ENCODE measurements around the gene SPPL2B. TPM values are rescaled to one million over a fixed set of nuclear protein-coding genes. Genes with fewer than 3 reads are reported as not detected.

SPPL2B gene
- total RNA-seq, 4 donors from 2014 or later, result 14.3 to 58.5 (median 31.5) TPM

GRCh38 chr19:2365201-2365970 lies 36.9 kb downstream of the SPPL2B start:
- intact Hi-C loops (cut with DNase I; ENCODE audit: low total_unique reads), result no loop called here
- Histone ChIP-seq H3K36me3 (no peaks in the 10 kb centered on the region), H3K4me3 (no peak overlapping the region), H3K9me3 (no peaks in the 10 kb centered on the region), H3K4me1 (no peaks in the 10 kb centered on the region), H3K27ac (no peak overlapping the region), H3K27me3 (peaks cover 5 to 40% of the 10 kb centered on the region in 2 donors)
- no peak for TF ChIP-seq POLR2A (IDR thresholded peaks at IDR 0.05)
- TF ChIP-seq, protein P1, sequence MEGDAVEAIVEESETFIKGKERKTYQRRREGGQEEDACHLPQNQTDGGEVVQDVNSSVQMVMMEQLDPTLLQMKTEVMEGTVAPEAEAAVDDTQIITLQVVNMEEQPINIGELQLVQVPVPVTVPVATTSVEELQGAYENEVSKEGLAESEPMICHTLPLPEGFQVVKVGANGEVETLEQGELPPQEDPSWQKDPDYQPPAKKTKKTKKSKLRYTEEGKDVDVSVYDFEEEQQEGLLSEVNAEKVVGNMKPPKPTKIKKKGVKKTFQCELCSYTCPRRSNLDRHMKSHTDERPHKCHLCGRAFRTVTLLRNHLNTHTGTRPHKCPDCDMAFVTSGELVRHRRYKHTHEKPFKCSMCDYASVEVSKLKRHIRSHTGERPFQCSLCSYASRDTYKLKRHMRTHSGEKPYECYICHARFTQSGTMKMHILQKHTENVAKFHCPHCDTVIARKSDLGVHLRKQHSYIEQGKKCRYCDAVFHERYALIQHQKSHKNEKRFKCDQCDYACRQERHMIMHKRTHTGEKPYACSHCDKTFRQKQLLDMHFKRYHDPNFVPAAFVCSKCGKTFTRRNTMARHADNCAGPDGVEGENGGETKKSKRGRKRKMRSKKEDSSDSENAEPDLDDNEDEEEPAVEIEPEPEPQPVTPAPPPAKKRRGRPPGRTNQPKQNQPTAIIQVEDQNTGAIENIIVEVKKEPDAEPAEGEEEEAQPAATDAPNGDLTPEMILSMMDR (IDR thresholded peaks at IDR 0.05), result no peak
- no peak for DNase-seq

DNA sequence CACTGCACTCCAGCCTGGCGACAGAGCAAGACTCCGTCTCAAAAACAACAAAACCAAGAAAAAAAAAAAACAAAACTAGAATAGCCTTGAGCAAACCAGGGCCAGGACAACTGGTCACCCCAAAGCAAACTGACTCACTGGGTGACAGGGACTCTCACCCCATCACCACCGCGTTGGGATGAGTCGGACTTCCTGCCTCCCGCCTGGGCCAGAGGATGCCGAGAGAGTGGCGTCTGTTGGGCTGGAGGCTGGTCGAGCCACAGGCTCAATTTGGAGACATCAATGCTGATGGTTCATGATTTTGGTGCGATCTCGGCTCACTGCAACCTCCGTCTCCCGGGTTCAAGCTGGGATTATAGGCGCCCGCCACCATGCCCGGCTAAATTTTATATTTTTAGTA lies 43.2 kb downstream of the SPPL2B start:
- Histone ChIP-seq H3K36me3 (no peaks in the 10 kb centered on the region), H3K9me3 (no peaks in the 10 kb centered on the region), H3K4me1 (no peaks in the 10 kb centered on the region), H3K4me3 (no peak overlapping the region), H3K27me3 (no peaks in the 10 kb centered on the region), H3K27ac (no peak overlapping the region)
- DNase-seq, result no peak
- TF ChIP-seq, protein P1 (IDR thresholded peaks at IDR 0.05), result no peak
- intact Hi-C loops (cut with DNase I; ENCODE audit: low total_unique reads), result no loop called here

DNA sequence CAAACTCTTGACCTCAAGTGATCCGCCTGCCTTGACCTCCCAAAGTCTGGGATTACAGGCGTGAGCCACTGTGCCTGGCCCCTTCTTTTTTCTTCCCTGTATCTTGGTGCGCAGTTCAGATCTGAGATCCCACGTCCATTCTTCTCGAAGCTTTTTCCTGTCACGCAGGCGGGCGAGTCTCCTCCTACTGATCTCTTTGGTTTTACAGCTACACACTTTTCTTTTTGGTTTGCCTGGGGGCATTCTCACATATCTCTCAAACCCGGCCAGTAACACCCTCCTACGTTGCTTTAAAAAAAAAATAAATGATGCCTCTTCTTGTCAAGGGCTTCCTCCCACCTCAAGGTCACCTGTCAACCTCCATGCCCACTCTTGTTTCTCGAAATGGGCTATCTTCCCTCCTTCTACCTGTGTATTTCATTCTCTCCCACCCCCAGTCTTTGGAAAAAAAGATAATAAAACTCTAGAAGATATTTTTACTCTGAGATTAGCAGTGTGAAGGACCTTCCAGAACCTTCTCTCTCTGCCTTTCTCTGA lies 43.7 kb downstream of the SPPL2B start:
- Histone ChIP-seq H3K4me1 (no peaks in the 10 kb centered on the region), H3K27me3 (no peaks in the 10 kb centered on the region), H3K9me3 (no peaks in the 10 kb centered on the region), H3K27ac (no peak overlapping the region), H3K36me3 (no peaks in the 10 kb centered on the region), H3K4me3 (no peak overlapping the region)
- TF ChIP-seq, protein P1 (IDR thresholded peaks at IDR 0.05), result no peak
- no peak for TF ChIP-seq POLR2A (IDR thresholded peaks at IDR 0.05)
- no peak for DNase-seq
- intact Hi-C loops (cut with DNase I; ENCODE audit: low total_unique reads), result no loop called here

GRCh38 chr19:2374808-2375207 lies 46.3 kb downstream of the SPPL2B start:
- no peaks in the 10 kb centered on the region for H3K4me1 ChIP-seq
- no peak for DNase-seq
- no peaks in the 10 kb centered on the region for H3K27me3 ChIP-seq
- H3K27ac ChIP-seq, result no peak overlapping the region
- no peaks in the 10 kb centered on the region for H3K9me3 ChIP-seq
- intact Hi-C loops (cut with DNase I; ENCODE audit: low total_unique reads), result no loop called here
- no peaks in the 10 kb centered on the region for H3K36me3 ChIP-seq
- no peak overlapping the region for H3K4me3 ChIP-seq
- TF ChIP-seq POLR2A (IDR thresholded peaks at IDR 0.05), result no peak
- TF ChIP-seq, protein P1 (IDR thresholded peaks at IDR 0.05), result no peak

DNA sequence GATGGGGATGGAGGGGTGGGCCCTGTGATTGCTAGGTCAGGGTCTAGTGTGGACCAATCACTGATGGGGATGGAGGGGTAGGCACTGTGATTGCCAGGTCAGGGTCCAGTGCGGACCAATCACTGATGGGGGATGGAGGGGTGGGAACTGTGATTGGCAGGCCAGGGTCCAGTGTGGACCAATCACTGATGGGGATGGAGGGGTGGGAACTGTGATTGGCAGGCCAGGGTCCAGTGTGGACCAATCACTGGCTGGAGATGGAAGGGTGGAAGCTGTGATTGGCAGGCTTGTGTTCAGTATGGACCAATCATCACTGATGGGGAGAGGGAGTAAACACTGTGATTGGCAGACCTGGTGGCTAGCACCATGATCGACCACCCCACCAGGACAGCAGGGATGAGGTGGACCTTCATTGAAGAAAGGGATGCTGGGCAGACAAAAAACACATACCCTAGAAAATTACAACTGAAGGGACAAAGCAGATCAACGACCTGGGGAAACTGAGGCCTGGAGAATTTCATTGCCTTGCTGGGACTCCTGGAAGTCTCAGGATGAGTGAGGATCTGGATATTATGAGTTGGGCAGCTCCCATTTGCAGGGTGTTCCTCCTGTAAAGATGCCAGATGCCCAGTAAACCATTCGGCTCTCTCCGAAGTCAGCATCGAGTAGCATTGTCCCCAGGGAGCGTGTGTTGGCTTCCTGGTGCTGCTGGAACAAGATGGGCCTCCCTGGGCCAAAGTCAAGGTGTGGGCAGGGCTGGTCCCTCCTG lies 47.1 kb downstream of the SPPL2B start:
- Histone ChIP-seq H3K4me3 (no peak overlapping the region), H3K4me1 (no peaks in the 10 kb centered on the region), H3K27ac (no peak overlapping the region), H3K27me3 (no peaks in the 10 kb centered on the region), H3K36me3 (no peaks in the 10 kb centered on the region), H3K9me3 (no peaks in the 10 kb centered on the region)
- DNase-seq, result no peak
- intact Hi-C loops (cut with DNase I; ENCODE audit: low total_unique reads), result no loop called here
- TF ChIP-seq, protein P1 (IDR thresholded peaks at IDR 0.05), result no peak
- no peak for TF ChIP-seq POLR2A (IDR thresholded peaks at IDR 0.05)

All from uterus (tissue), 4 donors.